SU-DHL-6 (cell line): ENCODE data around the gene CATSPER4.

Experiments used
- EZH2phosphoT487 ChIP-seq: fragments of 200-600 bp; sonication (generic), shearing (Covaris generic); conservative IDR thresholded peaks from 2 replicates; pipeline ENCODE4 v1.6.1; 2018; ENCODE audit warnings: mild to moderate bottlenecking, antibody characterized with exemption, low read length, moderate library complexity, mixed read lengths
- TF ChIP-seq, protein P1 (sequence below): fragments of 200-600 bp; sonication (generic); IDR thresholded peaks from one replicate; pipeline ENCODE4 v1.5.1; 2017; ENCODE audit warnings: antibody characterized with exemption, mild to moderate bottlenecking, low read length, moderate library complexity; ENCODE audit not compliant: insufficient read depth, poor library complexity, severe bottlenecking

DNA sequence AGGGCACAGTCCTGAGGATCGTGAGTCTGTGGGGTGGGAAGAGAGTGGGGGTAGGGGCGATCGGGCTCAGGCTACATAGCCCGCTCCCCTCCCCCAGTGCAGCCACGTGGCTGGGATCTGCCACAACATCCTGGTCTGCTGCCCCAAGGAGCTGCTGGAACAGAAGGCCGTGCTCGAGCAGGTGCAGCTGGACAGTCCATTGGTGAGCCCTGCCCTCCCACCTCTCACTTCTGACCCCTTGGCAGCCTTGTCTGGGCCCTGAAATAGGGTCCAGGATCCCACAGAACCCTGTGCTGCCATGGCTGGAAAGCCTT lies 8.1 kb upstream of the CATSPER4 start:
- TF ChIP-seq, protein P1, sequence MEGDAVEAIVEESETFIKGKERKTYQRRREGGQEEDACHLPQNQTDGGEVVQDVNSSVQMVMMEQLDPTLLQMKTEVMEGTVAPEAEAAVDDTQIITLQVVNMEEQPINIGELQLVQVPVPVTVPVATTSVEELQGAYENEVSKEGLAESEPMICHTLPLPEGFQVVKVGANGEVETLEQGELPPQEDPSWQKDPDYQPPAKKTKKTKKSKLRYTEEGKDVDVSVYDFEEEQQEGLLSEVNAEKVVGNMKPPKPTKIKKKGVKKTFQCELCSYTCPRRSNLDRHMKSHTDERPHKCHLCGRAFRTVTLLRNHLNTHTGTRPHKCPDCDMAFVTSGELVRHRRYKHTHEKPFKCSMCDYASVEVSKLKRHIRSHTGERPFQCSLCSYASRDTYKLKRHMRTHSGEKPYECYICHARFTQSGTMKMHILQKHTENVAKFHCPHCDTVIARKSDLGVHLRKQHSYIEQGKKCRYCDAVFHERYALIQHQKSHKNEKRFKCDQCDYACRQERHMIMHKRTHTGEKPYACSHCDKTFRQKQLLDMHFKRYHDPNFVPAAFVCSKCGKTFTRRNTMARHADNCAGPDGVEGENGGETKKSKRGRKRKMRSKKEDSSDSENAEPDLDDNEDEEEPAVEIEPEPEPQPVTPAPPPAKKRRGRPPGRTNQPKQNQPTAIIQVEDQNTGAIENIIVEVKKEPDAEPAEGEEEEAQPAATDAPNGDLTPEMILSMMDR, result no peak
- no peak for TF ChIP-seq EZH2phosphoT487
